HG03432 (cell line): ENCODE results near the gene RANBP3.
"Not testable (repeated sequence)": the region's sequence is repeated elsewhere in the genome, so short reads cannot be mapped to it uniquely, and the experiment has no call there.

ENCODE experiments used
- ATAC-seq: cut with Tn5 transposase; IDR thresholded peaks from one replicate; pipeline ENCODE4 v1.9.1; 2021; ENCODE audit warnings: mild to moderate bottlenecking, moderate library complexity; ENCODE audit not compliant: unreplicated experiment

Gene RANBP3

GRCh38 chr19:5891572-5891937, 86.4 kb downstream of the RANBP3 start:
- ATAC-seq: no peak

- ATAC-seq: no peak
Observed at GRCh38 chr19:5890099-5890498, 87.8 kb downstream of the RANBP3 start.

GRCh38 chr19:5889288-5889971, 88.5 kb downstream of the RANBP3 start:
- no peak for ATAC-seq

GRCh38 chr19:5884065-5884811, 93.7 kb downstream of the RANBP3 start:
- not testable (repeated sequence) for ATAC-seq

GRCh38 chr19:5883157-5883873, 94.6 kb downstream of the RANBP3 start:
- not testable (repeated sequence) for ATAC-seq

- ATAC-seq: no peak
Observed at GRCh38 chr19:5882421-5882968, 95.4 kb downstream of the RANBP3 start.

GRCh38 chr19:5881543-5882299, 96.2 kb downstream of the RANBP3 start:
- no peak for ATAC-seq

GRCh38 chr19:5880604-5881078, 97.3 kb downstream of the RANBP3 start:
- ATAC-seq: no peak

GRCh38 chr19:5880196-5880595, 97.7 kb downstream of the RANBP3 start:
- no peak for ATAC-seq

GRCh38 chr19:5877882-5878281, 100.1 kb downstream of the RANBP3 start:
- ATAC-seq: no peak

- no peak for ATAC-seq
Observed at GRCh38 chr19:5877427-5877826, 100.5 kb downstream of the RANBP3 start.

- not testable (repeated sequence) for ATAC-seq
Observed at GRCh38 chr19:5874496-5874895, 103.4 kb downstream of the RANBP3 start.

- ATAC-seq: no peak
Observed at GRCh38 chr19:5873617-5874199, 104.2 kb downstream of the RANBP3 start.

GRCh38 chr19:5870986-5871394, 107.0 kb downstream of the RANBP3 start:
- ATAC-seq: no peak

GRCh38 chr19:5867201-5868136, 110.5 kb downstream of the RANBP3 start:
- ATAC-seq: no peak
